NOMO-1 treated with DMSO at 0.1 percent for 48 hours (cell line): ENCODE data around the gene TPSB2.

ENCODE experiments used
- DNase-seq: peaks from one replicate; lab custom pipeline; 2025; ENCODE audit not compliant: unreplicated experiment; lab: John Stamatoyannopoulos, UW

TPSB2 gene

GRCh38 chr16:1220841-1221627, 8.9 kb downstream of the TPSB2 start:
- DNase-seq, result no peak

GRCh38 chr16:1220098-1220728, 9.8 kb downstream of the TPSB2 start:
- no peak for DNase-seq

DNA sequence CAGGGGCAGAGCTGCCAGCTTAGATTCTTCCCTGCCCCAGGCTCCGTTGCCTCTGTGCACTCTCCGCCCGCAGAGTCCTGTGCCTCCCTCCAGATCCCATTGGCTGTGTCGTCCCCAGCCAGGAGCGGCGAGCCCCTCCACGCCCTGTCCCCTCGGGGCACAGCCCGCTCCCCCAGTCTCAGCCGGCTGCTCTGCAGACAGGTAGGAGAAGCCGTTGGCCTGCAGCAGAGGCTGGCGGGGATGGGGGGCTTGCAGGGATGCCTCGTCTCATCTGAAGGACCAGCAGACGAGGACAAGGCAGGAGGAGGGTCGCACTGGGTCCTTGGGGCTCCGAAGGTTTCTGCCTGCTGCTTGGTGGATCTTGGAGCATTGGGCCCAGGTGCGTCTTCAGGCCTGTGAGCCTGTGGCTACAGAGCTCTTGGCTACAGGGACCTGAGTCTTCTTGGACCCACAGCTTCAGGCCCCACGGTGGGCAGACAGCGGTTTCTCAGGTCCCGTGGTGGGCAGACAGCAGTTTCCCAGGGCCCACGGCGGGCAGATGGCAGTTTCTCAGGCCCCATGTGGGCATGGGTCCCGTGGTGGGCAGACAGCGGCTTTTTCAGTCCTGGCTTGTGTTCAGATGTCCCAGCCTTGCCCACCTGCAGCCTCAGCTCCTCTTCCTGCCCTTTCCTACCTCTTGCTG, 10.9 kb downstream of the TPSB2 start:
- no peak for DNase-seq

GRCh38 chr16:1218061-1218929, 11.7 kb downstream of the TPSB2 start:
- no peak for DNase-seq

- DNase-seq, result no peak
These were observed 12.5 kb downstream of the TPSB2 start for GRCh38 chr16:1217526-1217925.

DNA sequence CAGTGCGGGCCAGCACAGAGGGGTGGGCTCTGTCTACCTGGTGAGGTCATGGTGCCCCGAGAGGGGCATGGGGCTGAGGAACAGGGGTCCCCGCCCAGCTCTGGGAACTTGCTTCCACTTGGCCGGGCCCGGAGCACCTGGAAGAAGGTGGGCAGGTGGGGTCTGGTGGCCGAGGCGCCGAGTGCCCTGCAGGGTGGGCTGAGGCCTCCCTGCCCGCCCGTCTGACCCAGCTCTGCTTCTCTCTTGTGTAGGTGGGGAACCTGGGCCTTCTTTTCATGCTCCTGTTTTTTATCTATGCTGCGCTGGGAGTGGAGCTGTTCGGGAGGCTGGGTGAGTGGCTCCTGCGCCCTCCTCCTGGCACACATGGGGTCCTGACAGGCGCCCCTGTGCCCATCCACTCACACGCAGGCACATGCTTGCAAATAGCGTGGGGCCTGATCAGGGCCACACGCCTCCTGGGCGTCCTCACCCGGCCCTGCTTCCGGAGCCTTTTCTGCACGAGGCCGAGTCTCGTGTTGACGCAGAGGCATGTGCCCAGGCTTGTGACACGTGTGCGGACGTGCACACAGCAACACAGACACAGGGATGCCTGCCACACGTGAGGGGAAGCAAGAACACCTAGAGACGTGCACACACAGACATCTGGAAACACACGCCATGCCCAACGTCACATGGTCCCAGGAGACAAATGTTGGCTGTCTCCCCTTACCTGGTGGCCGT, 13.1 kb downstream of the TPSB2 start:
- no peak for DNase-seq

- DNase-seq, result no peak
These were observed 13.7 kb downstream of the TPSB2 start for GRCh38 chr16:1216296-1216619.

GRCh38 chr16:1215574-1216295, 14.2 kb downstream of the TPSB2 start:
- DNase-seq, result no peak

DNA sequence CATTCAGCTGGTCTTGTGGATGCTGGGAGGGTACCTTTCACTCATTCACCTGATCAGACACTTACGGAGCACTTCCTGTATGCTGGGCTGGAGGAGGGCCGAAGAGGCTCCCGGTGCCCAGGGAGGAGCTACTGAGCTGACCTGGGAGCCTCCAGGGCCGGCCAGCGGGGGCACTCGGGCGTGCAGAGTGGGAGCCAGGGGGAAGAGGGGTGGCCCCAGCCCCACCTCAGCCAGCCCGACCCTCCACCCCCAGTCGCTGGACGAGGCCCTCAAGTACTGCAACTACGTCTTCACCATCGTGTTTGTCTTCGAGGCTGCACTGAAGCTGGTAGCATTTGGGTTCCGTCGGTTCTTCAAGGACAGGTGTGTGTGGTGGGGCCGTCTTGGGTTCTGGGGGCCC, 15.3 kb downstream of the TPSB2 start:
- DNase-seq, result no peak

DNA sequence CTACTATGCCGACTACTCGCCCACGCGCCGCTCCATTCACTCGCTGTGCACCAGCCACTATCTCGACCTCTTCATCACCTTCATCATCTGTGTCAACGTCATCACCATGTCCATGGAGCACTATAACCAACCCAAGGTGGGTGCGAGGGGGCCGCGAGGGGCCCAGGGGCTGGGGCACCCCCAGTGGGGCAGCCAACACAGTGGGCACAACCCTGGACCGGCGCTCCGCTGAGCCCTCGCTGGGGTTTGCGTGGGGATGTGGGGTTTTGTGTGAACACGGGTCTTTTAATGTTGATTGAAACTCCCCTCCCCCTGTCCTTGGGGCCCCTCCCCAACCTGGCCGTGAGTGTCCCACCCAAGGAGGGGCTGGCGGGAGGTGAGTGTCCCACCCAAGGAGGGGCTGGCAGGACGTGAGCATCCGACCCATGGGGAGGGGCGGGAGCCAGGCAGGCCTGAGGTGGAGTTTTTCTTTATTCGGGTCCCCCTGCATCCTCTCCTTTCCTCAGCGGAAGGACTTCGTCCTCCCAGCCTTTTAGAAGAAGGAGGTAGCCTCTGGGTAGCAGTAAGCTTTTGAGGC, 16.1 kb downstream of the TPSB2 start:
- no peak for DNase-seq

DNA sequence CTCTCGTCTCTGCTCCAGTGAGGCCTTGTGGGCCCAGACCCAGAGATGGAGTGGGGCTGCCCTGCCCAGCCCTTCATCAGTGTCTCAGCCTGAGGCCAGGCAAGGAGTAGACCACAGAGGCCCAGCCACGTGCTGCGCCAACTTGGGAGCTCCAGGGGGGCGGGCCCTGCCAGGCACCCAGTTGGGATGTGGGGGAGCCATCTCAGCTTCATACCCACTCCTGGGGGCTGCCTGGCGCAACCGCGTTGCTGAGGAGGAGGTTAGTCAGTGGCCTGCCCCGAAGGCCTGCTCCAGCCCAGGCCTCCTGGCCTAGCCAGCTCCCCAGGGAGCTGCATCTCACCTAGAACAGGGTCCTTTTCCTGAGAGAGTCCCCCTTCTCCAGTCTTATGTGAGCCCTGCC, 16.8 kb downstream of the TPSB2 start:
- DNase-seq, result no peak

- no peak for DNase-seq
These were observed 17.3 kb downstream of the TPSB2 start for GRCh38 chr16:1212616-1213194.

- no peak for DNase-seq
These were observed 18.3 kb downstream of the TPSB2 start for GRCh38 chr16:1211451-1212268.

DNA sequence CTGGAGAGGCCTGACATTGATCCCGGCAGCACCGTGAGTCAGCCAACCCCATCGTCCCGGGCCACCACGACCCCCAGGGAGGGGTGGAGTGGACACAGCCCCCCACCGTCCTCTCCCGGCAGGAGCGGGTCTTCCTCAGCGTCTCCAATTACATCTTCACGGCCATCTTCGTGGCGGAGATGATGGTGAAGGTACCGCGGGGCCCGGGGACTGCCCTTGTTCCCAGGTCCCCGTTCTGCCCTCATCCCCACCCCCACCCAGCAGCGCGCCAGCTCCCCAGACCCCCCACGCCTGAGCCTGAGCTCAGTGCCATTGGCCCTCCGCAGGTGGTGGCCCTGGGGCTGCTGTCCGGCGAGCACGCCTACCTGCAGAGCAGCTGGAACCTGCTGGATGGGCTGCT, 19.5 kb downstream of the TPSB2 start:
- DNase-seq, result no peak

- DNase-seq, result no peak
These were observed 20.9 kb downstream of the TPSB2 start for GRCh38 chr16:1209081-1209480.

DNA sequence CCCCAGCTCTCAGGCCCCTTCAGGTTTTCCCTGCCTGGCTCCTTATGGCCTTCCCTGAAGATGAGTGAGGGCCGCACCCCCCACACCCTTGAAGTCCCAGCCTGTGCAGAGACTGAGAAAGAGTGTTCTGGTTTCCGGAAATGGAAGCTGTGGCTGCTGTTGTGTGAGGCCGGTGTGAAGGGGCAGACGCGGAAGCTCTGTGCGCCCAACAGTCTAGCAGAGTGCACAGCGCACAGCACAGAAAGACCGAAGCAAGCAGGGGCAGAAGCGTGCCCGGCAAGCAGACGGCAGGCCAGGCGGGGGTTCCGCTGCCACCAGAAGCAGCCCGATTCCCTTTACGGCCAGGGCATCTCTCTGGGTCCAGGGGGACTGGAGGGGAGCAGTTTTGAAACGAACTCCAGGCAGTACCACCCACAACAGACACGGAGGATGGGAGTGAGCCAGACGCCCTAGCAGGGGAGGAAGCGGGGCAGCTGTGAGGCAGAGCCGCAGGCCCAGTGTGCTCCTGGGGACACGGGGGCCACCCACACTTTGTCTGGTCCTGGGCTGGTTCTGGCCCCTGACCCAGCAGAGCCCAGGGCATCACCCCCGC, 21.6 kb downstream of the TPSB2 start:
- DNase-seq, result peak; percentile 9

DNA sequence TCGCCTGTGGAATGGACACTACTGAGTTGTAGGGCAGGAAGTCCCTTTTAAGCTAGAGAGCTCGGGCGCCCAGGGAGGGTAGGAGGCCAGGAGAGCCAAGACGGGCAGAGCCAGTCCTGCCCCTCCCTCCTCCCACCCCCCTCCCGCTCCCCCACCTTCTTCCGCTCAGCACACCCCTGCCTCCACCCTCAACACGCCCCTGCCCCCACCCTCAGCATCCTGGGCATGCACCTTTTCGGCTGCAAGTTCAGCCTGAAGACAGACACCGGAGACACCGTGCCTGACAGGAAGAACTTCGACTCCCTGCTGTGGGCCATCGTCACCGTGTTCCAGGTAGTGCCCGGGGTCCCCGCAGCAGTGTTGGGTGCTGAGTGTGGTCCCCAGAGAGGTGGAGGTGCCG, 23.2 kb downstream of the TPSB2 start:
- DNase-seq, result no peak

DNA sequence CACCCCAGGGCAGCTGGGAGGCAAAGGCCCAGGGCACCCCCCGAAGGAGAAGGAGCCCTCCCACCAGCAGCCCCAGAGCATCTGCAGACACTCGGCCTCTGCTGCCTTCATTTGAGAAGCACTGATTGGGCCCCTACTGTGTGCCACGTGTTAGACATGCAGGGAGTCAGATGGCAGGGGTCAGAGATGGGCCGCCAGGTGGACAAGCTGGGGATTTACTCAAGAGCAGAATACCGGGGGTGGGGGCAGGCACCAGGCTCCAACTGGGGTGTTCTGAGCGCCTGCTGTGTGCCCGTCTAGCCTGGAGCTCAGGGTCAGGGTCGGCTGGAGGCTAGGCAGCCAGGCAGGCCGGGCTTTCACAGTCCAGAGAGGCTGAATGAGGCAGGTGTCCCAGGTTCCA, 23.7 kb downstream of the TPSB2 start:
- DNase-seq, result no peak
